Activated T-helper 1 cell treated with Interleukin-2 at 50 U/mL for 16 hours (primary cell): ENCODE measurements around the gene TRIM68.
A peak's percentile ranks its signal among the peaks of the same experiment; 100 is the strongest.

Experiments used
- DNase-seq: peaks from one replicate; pipeline ENCODE4 v3.0.0-alpha.2; 2020; ENCODE audit warnings: low read depth

Gene TRIM68

GRCh38 chr11:4607781-4608666 lies at the start of gene TRIM68:
Gene TRIM68, minus strand, starts transcription at chr11:4608231. Its CDS starts 2,727 bp downstream, at chr11:4605504.
- DNase-seq, result peak; percentile 90

GRCh38 chr11:4654635-4655369 lies 46.8 kb upstream of the TRIM68 start:
- no peak for DNase-seq

- no peak for DNase-seq
Observed at GRCh38 chr11:4647766-4648165, 39.7 kb upstream of the TRIM68 start.

- DNase-seq, result no peak
Observed at GRCh38 chr11:4645974-4646373, 37.9 kb upstream of the TRIM68 start.

- DNase-seq, result no peak
Observed at GRCh38 chr11:4644233-4644632, 36.2 kb upstream of the TRIM68 start.

GRCh38 chr11:4643682-4644081 lies 35.7 kb upstream of the TRIM68 start, which contains the start of gene OR51E1:
Gene OR51E1, plus strand, starts transcription at chr11:4643982. Its CDS starts 8,545 bp downstream, at chr11:4652527.
- DNase-seq, result no peak

- DNase-seq, result no peak
Observed at GRCh38 chr11:4643076-4643475, 35.0 kb upstream of the TRIM68 start.

- DNase-seq, result no peak
Observed at GRCh38 chr11:4642043-4642442, 34.0 kb upstream of the TRIM68 start.

GRCh38 chr11:4641501-4641900 lies 33.5 kb upstream of the TRIM68 start:
- DNase-seq, result no peak

- no peak for DNase-seq
Observed at GRCh38 chr11:4639931-4640330, 31.9 kb upstream of the TRIM68 start.

- DNase-seq, result no peak
Observed at GRCh38 chr11:4637662-4638047, 29.6 kb upstream of the TRIM68 start.

- peak; percentile 44 for DNase-seq
Observed at GRCh38 chr11:4636962-4637661, 29.1 kb upstream of the TRIM68 start, which contains the start of gene OR51D1. Gene OR51D1, plus strand, starts transcription at chr11:4637477. Its CDS starts 2,314 bp downstream, at chr11:4639791.

- DNase-seq, result no peak
Observed at GRCh38 chr11:4636136-4636535, 28.1 kb upstream of the TRIM68 start.

GRCh38 chr11:4626207-4627099 lies 18.4 kb upstream of the TRIM68 start:
- no peak for DNase-seq

- no peak for DNase-seq
Observed at GRCh38 chr11:4619514-4619913, 11.5 kb upstream of the TRIM68 start.

GRCh38 chr11:4615856-4616444 lies 7.9 kb upstream of the TRIM68 start:
- DNase-seq, result no peak

- no peak for DNase-seq
Observed at GRCh38 chr11:4611986-4612385, 4.0 kb upstream of the TRIM68 start.

- no peak for DNase-seq
Observed at GRCh38 chr11:4610258-4610935, 2.4 kb upstream of the TRIM68 start.

GRCh38 chr11:4607096-4607495 lies 935 bp downstream of the TRIM68 start:
- no peak for DNase-seq
